HCT116 (cell line): Measurements from ENCODE around the gene ATXN1. TPM values are rescaled to one million over a fixed set of nuclear protein-coding genes. Genes with fewer than 3 reads are reported as not detected.

ENCODE experiments used
- ATAC-seq: fragments of 200-7000 bp; cut with Tn5 transposase; 2 replicates; pipeline ENCODE4 v1.9.1; 2020; ENCODE audit warnings: mild to moderate bottlenecking, moderate library complexity
- BruUV-seq: library from RNA; stranded (reverse); fragments of 400-500 nt; replicated peaks from 2 replicates; lab custom pipeline; 2021; lab: Mats Ljungman, UMichigan
- CTCF ChIA-PET: fragments of 300-600 bp; sonication (Branson Sonifier 250); formaldehyde crosslinking; loops from one replicate; lab custom pipeline; 2021; ENCODE audit warnings: antibody characterized with exemption; lab: Charles Lee
- POLR2A ChIA-PET: fragments of 300-600, 350-600 bp; sonication (Branson Sonifier 250); formaldehyde crosslinking; loops from one replicate; lab custom pipeline; 2021; ENCODE audit warnings: antibody characterized with exemption; lab: Charles Lee
- RAD21 ChIA-PET, 2 experiments: fragments of 300-600 bp; sonication (Branson Sonifier 250); formaldehyde crosslinking; loops; one replicate each; lab custom pipeline; 2023; ENCODE audit warnings: low total read pairs in 2 of 2; ENCODE audit not compliant: uncharacterized antibody in 2 of 2, unreplicated experiment in 2 of 2, low non-redundant PET in 1 of 2; lab: Charles Lee
- DNase-seq: peaks from one replicate; pipeline ENCODE4 v3.0.0-alpha.2; 2010; ENCODE audit warnings: low read depth, low spot score
- H2AFZ ChIP-seq: fragments of 200-600 bp; shearing (Covaris generic), sonication (generic); 2 replicates; pipeline ENCODE4 v1.6.1; 2017; ENCODE audit warnings: low read depth, mixed run types, mixed read lengths, antibody characterized with exemption, low read length; ENCODE audit not compliant: poor library complexity, severe bottlenecking
- H3K27ac ChIP-seq: 2 replicates; pipeline ENCODE4 v1.5.1; 2012; ENCODE audit warnings: low read depth, low read length
- H3K27me3 ChIP-seq: fragments of 200-600 bp; sonication (generic); 2 replicates; pipeline ENCODE4 v1.6.1; 2016; ENCODE audit warnings: mixed run types, low read length, mixed read lengths; ENCODE audit not compliant: insufficient read depth
- H3K36me3 ChIP-seq, 2 experiments: fragments of 200-500 bp in 1 of 2; fragments of 200-600 bp in 1 of 2; sonication (Bioruptor generic) in 1 of 2; sonication (generic) in 1 of 2; 2 replicates each; pipeline versions ENCODE4 v1.5.1 to v1.6.1; 2014 to 2016; ENCODE audit warnings: low read length in 2 of 2, inconsistent platforms in 1 of 2, mixed read lengths in 1 of 2, mixed run types in 1 of 2; ENCODE audit not compliant: insufficient read depth in 2 of 2, control insufficient read depth in 1 of 2
- H3K4me1 ChIP-seq, 2 experiments: fragments of 200-600 bp in 1 of 2; sonication (generic) in 1 of 2; 2 replicates each; pipeline versions ENCODE4 v1.5.1 to v1.6.1; 2012 to 2017; ENCODE audit warnings: low read length in 2 of 2, inconsistent platforms in 1 of 2, mild to moderate bottlenecking in 1 of 2, mixed read lengths in 1 of 2, mixed run types in 1 of 2, moderate library complexity in 1 of 2; ENCODE audit not compliant: insufficient read depth in 2 of 2, control insufficient read depth in 1 of 2
- H3K4me2 ChIP-seq: fragments of 200-600 bp; sonication (generic); 2 replicates; pipeline ENCODE4 v1.6.1; 2017; ENCODE audit warnings: mixed run types, low read length, mixed read lengths
- H3K4me3 ChIP-seq, 2 experiments: fragments of 200-600 bp in 1 of 2; sonication (generic) in 1 of 2; replicated peaks in 1 of 2; 2 replicates each; pipeline ENCODE4 v1.5.1; 2011 to 2016; ENCODE audit warnings: low read length in 2 of 2, control low read depth in 1 of 2, low read depth in 1 of 2, mild to moderate bottlenecking in 1 of 2, mixed read lengths in 1 of 2, mixed run types in 1 of 2
- H3K79me2 ChIP-seq: fragments of 200-600 bp; sonication (generic); 2 replicates; pipeline ENCODE4 v1.6.1; 2017; ENCODE audit warnings: mild to moderate bottlenecking, mixed run types, low read length, moderate library complexity, mixed read lengths; ENCODE audit not compliant: insufficient read depth
- H3K9ac ChIP-seq: fragments of 200-600 bp; sonication (generic); 2 replicates; pipeline ENCODE4 v1.6.1; 2016; ENCODE audit warnings: low read length, mixed read lengths
- H3K9me2 ChIP-seq: fragments of 200-600 bp; sonication (generic), shearing (Covaris generic); 2 replicates; pipeline ENCODE4 v1.6.1; 2017; ENCODE audit warnings: mixed run types, mild to moderate bottlenecking, moderate library complexity; ENCODE audit not compliant: insufficient read depth
- H3K9me3 ChIP-seq, 2 experiments: fragments of 200-500 bp in 1 of 2; fragments of 200-600 bp in 1 of 2; sonication (Bioruptor generic) in 1 of 2; sonication (generic) in 1 of 2; 2 replicates each; pipeline ENCODE4 v1.6.1; 2014 to 2017; ENCODE audit warnings: low read length in 2 of 2, mixed read lengths in 2 of 2, inconsistent platforms in 1 of 2, low read depth in 1 of 2, mild to moderate bottlenecking in 1 of 2, mixed run types in 1 of 2, moderate library complexity in 1 of 2; ENCODE audit not compliant: control insufficient read depth in 1 of 2, insufficient read depth in 1 of 2
- H4K20me1 ChIP-seq: fragments of 200-600 bp; sonication (generic), shearing (Covaris generic); 2 replicates; pipeline ENCODE4 v1.6.1; 2017; ENCODE audit warnings: mixed run types, mild to moderate bottlenecking, moderate library complexity; ENCODE audit not compliant: insufficient read depth
- EZH2 ChIP-seq: fragments of 200-600 bp; sonication (generic); IDR thresholded peaks from 2 replicates; pipeline ENCODE4 v1.6.1; 2017; ENCODE audit warnings: antibody characterized with exemption, mixed run types
- JUND ChIP-seq: IDR thresholded peaks from 2 replicates; pipeline ENCODE4 v1.6.1; 2012
- POLR2AphosphoS5 ChIP-seq: IDR thresholded peaks from 2 replicates; pipeline ENCODE4 v1.6.1; 2011; ENCODE audit warnings: mild to moderate bottlenecking, low read depth, low read length, moderate library complexity
- RAD21 ChIP-seq: IDR thresholded peaks from 2 replicates; pipeline ENCODE4 v1.6.1; 2012; ENCODE audit warnings: low read depth, mild to moderate bottlenecking
- SIN3A ChIP-seq: IDR thresholded peaks from 2 replicates; pipeline ENCODE4 v1.6.1; 2012; ENCODE audit warnings: low read depth
- ZNF274 ChIP-seq: fragments of 200-500 bp; sonication (Bioruptor generic); IDR thresholded peaks from 2 replicates; pipeline ENCODE4 v1.6.1; 2014; ENCODE audit warnings: mild to moderate bottlenecking, low read depth, low read length, inconsistent platforms
- intact Hi-C: fragments of 100-400 bp; cut with micrococcal nuclease; formaldehyde crosslinking; loops from 2 replicates; pipeline ENCODE4 v1.10.0; 2022
- total RNA-seq: library from RNA; stranded (reverse); gene quantifications from one replicate; pipeline ENCODE4 v1.2.1, GENCODE V29; 2021; ENCODE audit not compliant: unreplicated experiment
- TF ChIP-seq, protein P1 (sequence below): IDR thresholded peaks from 2 replicates; pipeline ENCODE4 v1.6.1; 2012

ATXN1 gene
- total RNA-seq, 1 experiment from 2014 or later, result 21.0 TPM

DNA sequence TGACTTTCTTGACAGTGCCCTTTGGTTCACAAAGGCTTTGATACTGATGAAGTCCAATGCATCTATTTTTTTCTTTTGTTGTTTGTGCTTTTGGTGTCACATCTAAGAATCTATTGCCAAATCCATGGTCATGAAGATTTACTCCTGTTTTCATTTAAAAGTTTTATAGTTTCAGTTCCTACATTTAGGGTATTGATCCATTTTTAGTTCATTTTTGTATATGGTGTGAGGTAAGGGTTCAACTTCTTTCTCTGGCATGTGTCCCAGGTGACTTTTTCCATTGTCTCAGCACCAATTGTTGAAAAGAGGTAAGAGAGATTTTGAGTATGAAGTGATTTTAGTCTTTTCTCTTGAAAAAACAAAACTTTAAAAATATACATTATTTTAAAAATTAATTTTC lies 262.3 kb downstream of the ATXN1 start:
- Histone ChIP-seq H4K20me1 (no peaks in the 10 kb centered on the region), H3K4me3 (no peak overlapping the region), H3K9me3 (no peaks in the 10 kb centered on the region), H3K79me2 (no peaks in the 10 kb centered on the region), H2AFZ (no peak overlapping the region), H3K27ac (no peak overlapping the region), H3K36me3 (no peaks in the 10 kb centered on the region), H3K9ac (no peak overlapping the region), H3K9me2 (no peaks in the 10 kb centered on the region), H3K27me3 (no peaks in the 10 kb centered on the region), H3K4me1 (peaks cover 10 to 26% of the 10 kb centered on the region in 2 experiments), H3K4me2 (no peak overlapping the region)
- no TSS peak for BruUV-seq
- ChIA-PET RAD21 (no interaction called here), POLR2A (no interaction called here), CTCF (no interaction called here)
- ATAC-seq (no peak), DNase-seq (no peak)
- TF ChIP-seq JUND (no peak), RAD21 (no peak), SIN3A (no peak), POLR2AphosphoS5 (no peak), ZNF274 (no peak), EZH2 (no peak)
- TF ChIP-seq, protein P1, sequence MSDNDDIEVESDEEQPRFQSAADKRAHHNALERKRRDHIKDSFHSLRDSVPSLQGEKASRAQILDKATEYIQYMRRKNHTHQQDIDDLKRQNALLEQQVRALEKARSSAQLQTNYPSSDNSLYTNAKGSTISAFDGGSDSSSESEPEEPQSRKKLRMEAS, result no peak
- intact Hi-C loops, result no loop called here

DNA sequence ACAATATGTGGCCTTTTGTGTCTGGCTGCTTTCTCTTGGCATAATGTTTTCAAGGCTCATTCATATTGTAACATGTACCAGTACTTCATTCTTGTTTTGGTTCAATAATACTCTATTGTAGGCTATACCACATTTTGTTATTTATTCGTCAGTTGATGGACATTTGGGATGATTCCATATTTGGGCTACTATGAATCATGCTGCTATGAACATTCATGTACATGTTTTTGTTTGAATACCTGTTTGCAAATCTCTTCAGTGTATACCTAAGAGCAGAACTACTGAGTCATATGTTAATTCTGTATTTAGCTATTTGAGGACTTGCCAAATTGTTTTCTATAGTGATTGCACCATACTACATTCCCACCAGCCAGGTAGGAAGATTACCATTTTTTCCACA lies 263.0 kb downstream of the ATXN1 start:
- ATAC-seq (no peak), DNase-seq (no peak)
- H3K9ac ChIP-seq, result no peak overlapping the region
- intact Hi-C loops, result no loop called here
- H3K9me3 ChIP-seq, result no peaks in the 10 kb centered on the region
- no peaks in the 10 kb centered on the region for H3K27me3 ChIP-seq
- H2AFZ ChIP-seq, result no peak overlapping the region
- H3K4me3 ChIP-seq, result no peak overlapping the region
- no TSS peak for BruUV-seq
- H3K79me2 ChIP-seq, result no peaks in the 10 kb centered on the region
- TF ChIP-seq JUND, result no peak
- no peak overlapping the region for H3K4me2 ChIP-seq
- RAD21 ChIA-PET, result no interaction called here
- no peaks in the 10 kb centered on the region for H3K36me3 ChIP-seq
- H4K20me1 ChIP-seq, result no peaks in the 10 kb centered on the region
- CTCF ChIA-PET, result no interaction called here
- no peaks in the 10 kb centered on the region for H3K9me2 ChIP-seq
- H3K27ac ChIP-seq, result no peak overlapping the region
- peaks cover 12 to 29% of the 10 kb centered on the region in 2 experiments for H3K4me1 ChIP-seq
- POLR2A ChIA-PET, result no interaction called here
